Keratinocyte (primary cell): ENCODE results near the gene ABLIM2.

Source experiments
- EZH2 ChIP-seq: IDR thresholded peaks from one replicate; pipeline ENCODE4 v1.6.1; 2012; ENCODE audit warnings: inconsistent platforms, mild to moderate bottlenecking, low read length, moderate library complexity
- TF ChIP-seq, protein P1 (sequence below), 3 experiments: IDR thresholded peaks in 1 of 3; conservative IDR thresholded peaks in 1 of 3; optimal IDR thresholded peaks in 1 of 3; 2 replicates in 2 of 3; 3 replicates in 1 of 3; pipeline versions ENCODE3 to v1.5.1; 2011; ENCODE audit warnings: low read length in 3 of 3, mild to moderate bottlenecking in 3 of 3, moderate library complexity in 2 of 3, control low read depth in 1 of 3, inconsistent platforms in 1 of 3; ENCODE audit not compliant: insufficient read depth in 2 of 3; ENCODE audit errors: extremely low read depth in 1 of 3

DNA sequence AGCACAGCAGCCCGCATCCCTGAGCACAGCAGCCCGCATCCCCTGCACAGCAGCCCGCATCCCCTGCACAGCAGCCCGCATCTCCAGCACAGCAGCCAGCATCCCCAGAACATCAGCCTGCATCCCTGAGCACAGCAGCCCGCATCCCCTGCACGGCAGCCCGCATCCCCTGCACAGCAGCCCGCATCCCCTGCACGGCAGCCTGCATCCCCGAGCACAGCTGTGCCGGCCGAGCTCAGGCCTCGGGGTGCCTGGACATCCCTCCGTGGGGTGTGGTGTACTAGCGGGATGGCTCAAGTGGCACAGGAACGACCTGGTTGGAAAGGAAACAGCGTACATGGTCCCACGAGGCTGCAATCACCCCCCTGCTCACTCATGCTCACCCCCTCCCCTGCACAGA, 26.8 kb downstream of the ABLIM2 start:
- TF ChIP-seq, protein P1, sequence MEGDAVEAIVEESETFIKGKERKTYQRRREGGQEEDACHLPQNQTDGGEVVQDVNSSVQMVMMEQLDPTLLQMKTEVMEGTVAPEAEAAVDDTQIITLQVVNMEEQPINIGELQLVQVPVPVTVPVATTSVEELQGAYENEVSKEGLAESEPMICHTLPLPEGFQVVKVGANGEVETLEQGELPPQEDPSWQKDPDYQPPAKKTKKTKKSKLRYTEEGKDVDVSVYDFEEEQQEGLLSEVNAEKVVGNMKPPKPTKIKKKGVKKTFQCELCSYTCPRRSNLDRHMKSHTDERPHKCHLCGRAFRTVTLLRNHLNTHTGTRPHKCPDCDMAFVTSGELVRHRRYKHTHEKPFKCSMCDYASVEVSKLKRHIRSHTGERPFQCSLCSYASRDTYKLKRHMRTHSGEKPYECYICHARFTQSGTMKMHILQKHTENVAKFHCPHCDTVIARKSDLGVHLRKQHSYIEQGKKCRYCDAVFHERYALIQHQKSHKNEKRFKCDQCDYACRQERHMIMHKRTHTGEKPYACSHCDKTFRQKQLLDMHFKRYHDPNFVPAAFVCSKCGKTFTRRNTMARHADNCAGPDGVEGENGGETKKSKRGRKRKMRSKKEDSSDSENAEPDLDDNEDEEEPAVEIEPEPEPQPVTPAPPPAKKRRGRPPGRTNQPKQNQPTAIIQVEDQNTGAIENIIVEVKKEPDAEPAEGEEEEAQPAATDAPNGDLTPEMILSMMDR (optimal IDR thresholded peaks at IDR 0.05 in 1 of 3, IDR thresholded peaks at IDR 0.05 in 1 of 3, conservative IDR thresholded peaks at IDR 0.05 in 1 of 3; ENCODE audit: extremely low read depth in 1 of 3, insufficient read depth in 2 of 3, low read length in 3 of 3): no peak
- no peak for TF ChIP-seq EZH2
